ENCODE data around the gene TCEAL1.

DNA sequence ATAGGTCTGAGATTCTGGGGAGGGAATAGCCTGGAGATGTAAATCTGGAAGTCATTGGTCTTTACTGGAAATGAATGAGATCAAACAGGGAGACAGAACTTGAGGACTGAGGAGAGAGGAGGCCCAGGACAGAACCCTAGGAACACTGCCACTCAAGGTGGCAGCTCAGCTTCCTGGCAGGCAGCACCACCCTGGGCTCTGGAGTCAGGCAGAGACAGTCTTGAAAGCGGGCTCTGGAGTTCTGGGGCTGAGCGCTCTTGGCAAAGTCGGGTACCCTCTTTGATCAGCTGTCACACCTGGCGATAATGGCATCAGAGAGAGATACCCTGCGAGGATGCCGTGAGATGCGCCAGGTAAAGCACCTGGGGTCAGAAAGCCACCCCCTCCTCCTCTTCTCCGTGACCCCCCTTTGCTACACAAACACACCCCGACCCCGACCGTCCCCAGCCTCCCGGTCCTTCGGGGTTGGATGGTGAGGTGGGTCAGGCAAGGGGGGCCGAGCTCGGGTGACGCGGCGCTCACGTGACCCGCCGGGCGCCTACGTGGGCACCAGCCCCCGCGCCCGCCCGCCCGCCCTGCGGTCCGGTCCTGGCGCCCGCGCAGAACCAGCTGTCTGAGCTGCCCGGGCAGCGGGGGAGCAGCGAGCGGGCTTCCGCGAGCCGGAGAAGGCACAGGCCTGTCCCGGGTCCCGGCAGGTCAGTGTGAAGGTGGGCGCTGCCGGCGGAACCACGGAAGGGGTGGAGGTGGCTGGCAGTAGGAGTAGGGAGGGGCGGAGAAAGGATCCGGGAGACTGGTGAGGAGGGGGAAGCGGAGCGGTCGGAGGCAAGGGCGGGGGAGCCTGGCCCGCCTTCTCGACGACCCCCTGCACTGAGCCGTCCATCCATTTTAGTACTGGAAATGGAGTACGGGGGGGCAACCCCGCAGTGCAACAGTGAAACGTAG is 21.1 kb upstream of the TCEAL1 start, which contains the start of gene TCEAL3:
- no peak for TF ChIP-seq EZH2phosphoT487 (IDR thresholded peaks at IDR 0.05; ENCODE audit: borderline replicate concordance, low read length)
- TF ChIP-seq, protein P1, sequence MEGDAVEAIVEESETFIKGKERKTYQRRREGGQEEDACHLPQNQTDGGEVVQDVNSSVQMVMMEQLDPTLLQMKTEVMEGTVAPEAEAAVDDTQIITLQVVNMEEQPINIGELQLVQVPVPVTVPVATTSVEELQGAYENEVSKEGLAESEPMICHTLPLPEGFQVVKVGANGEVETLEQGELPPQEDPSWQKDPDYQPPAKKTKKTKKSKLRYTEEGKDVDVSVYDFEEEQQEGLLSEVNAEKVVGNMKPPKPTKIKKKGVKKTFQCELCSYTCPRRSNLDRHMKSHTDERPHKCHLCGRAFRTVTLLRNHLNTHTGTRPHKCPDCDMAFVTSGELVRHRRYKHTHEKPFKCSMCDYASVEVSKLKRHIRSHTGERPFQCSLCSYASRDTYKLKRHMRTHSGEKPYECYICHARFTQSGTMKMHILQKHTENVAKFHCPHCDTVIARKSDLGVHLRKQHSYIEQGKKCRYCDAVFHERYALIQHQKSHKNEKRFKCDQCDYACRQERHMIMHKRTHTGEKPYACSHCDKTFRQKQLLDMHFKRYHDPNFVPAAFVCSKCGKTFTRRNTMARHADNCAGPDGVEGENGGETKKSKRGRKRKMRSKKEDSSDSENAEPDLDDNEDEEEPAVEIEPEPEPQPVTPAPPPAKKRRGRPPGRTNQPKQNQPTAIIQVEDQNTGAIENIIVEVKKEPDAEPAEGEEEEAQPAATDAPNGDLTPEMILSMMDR (IDR thresholded peaks at IDR 0.05; ENCODE audit: low read depth, low read length, poor library complexity, severe bottlenecking) = no peak
